Bronchial epithelial cell (primary cell): ENCODE data around the gene SLCO3A1. TPM values are rescaled to one million over a fixed set of nuclear protein-coding genes. Genes with fewer than 3 reads are reported as not detected.

ENCODE experiments used
- DNase-seq: peaks from one replicate; pipeline ENCODE4 v3.0.0-alpha.2; 2010; ENCODE audit warnings: low read depth
- FAIRE-seq: peaks from 2 replicates; lab custom pipeline; 2011; peaks lifted over from hg19 to GRCh38; lab: Jason Lieb, UNC
- H3K27me3 ChIP-seq: 2 replicates; pipeline ENCODE4 v1.5.1; 2011; ENCODE audit warnings: low read length; ENCODE audit not compliant: control insufficient read depth, insufficient read depth
- H3K36me3 ChIP-seq: 2 replicates; pipeline ENCODE4 v1.5.1; 2011; ENCODE audit warnings: low read length; ENCODE audit not compliant: control insufficient read depth, insufficient read depth
- H3K4me3 ChIP-seq: 2 replicates; pipeline ENCODE4 v1.5.1; 2011; ENCODE audit warnings: mild to moderate bottlenecking, low read depth, low read length, control low read depth
- total RNA-seq: library from RNA; depleted of rRNA; stranded (reverse); fragments of >200 nt; gene quantifications from 2 replicates; pipeline ENCODE4 v1.2.1, GENCODE V29; 2014
- TF ChIP-seq, protein P1 (sequence below): IDR thresholded peaks from 2 replicates; pipeline ENCODE4 v1.5.1; 2011; ENCODE audit warnings: mild to moderate bottlenecking, moderate library complexity, low read length, control low read depth, inconsistent platforms; ENCODE audit not compliant: insufficient read depth, severe bottlenecking

The SLCO3A1 gene
- total RNA-seq, 1 donor from 2014 or later = 4.5 TPM

DNA sequence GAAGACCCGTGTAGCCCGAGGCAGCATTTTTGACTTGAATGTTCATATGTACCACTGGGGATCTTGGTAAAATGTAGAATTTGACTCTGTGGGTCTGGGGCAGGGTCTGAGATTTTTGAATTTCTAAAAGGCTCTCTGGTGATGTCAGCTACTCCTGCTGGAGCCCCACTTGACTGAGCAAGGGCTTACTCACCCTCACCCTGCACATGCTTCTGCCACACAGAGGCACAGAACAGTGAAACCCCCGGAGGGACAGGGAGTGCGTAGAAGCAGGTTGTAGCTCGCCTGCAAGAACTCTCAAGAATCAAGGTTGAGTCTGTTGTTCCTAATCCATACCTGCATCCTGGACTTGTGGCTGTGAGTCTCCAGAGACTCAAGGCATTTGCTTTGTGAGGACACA lies 41.1 kb downstream of the SLCO3A1 start:
- FAIRE-seq = peak; percentile 97
- TF ChIP-seq, protein P1, sequence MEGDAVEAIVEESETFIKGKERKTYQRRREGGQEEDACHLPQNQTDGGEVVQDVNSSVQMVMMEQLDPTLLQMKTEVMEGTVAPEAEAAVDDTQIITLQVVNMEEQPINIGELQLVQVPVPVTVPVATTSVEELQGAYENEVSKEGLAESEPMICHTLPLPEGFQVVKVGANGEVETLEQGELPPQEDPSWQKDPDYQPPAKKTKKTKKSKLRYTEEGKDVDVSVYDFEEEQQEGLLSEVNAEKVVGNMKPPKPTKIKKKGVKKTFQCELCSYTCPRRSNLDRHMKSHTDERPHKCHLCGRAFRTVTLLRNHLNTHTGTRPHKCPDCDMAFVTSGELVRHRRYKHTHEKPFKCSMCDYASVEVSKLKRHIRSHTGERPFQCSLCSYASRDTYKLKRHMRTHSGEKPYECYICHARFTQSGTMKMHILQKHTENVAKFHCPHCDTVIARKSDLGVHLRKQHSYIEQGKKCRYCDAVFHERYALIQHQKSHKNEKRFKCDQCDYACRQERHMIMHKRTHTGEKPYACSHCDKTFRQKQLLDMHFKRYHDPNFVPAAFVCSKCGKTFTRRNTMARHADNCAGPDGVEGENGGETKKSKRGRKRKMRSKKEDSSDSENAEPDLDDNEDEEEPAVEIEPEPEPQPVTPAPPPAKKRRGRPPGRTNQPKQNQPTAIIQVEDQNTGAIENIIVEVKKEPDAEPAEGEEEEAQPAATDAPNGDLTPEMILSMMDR = no peak
- Histone ChIP-seq H3K27me3 (no peaks in the 10 kb centered on the region), H3K4me3 (no peak overlapping the region), H3K36me3 (no peaks in the 10 kb centered on the region)
- peak; percentile 98 for DNase-seq

DNA sequence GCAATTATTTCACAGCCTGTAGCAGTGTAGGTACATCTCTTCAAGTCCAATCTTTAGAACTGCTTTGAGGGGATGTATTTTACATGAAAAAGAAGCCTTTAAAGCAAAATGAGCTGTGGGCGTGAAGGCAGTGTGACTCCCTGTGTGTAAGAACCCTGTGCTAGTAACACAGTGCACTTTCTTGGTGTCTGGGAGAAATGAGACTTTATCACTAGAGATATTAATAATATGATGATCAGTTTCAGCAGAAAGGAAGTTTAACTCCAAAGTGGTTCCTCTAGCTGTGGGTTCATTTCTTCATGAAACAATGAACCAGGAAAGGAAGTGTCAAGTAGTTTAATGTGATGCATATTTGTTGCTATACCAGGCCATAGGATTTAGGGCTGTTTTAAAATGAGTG lies 41.5 kb downstream of the SLCO3A1 start:
- no peak for DNase-seq
- no peak for FAIRE-seq
- Histone ChIP-seq H3K27me3 (no peaks in the 10 kb centered on the region), H3K4me3 (no peak overlapping the region), H3K36me3 (no peaks in the 10 kb centered on the region)
- TF ChIP-seq, protein P1 = no peak

- Histone ChIP-seq H3K4me3 (no peak overlapping the region), H3K36me3 (no peaks in the 10 kb centered on the region), H3K27me3 (no peaks in the 10 kb centered on the region)
- TF ChIP-seq, protein P1 = no peak
- no peak for FAIRE-seq
- peak; percentile 89 for DNase-seq
These were observed 43.0 kb downstream of the SLCO3A1 start for GRCh38 chr15:91896341-91897055.

- no peak overlapping the region for H3K4me3 ChIP-seq
- H3K27me3 ChIP-seq = no peaks in the 10 kb centered on the region
- FAIRE-seq (no peak), DNase-seq (no peak)
- TF ChIP-seq, protein P1 = no peak
- no peaks in the 10 kb centered on the region for H3K36me3 ChIP-seq
These were observed 44.3 kb downstream of the SLCO3A1 start for GRCh38 chr15:91897585-91898372.

DNA sequence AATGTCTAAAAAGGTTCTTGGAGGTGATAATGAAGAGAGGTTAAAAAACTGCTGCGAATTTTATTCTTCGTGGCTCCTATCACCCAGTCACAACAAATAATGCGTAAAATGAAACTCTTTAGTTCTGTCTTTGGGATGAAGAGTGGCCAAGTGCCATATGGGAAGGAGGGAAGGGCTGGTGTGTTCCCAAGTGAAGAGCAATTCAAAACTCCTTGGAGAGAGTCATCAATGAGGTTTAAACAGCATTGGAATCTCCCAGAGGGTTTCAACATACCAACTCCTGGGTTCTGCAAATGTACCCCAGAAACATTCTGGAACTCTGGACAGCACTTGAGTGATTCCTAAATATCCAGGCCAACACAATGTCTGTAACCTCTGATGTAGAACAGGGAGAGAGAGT lies 45.3 kb downstream of the SLCO3A1 start:
- H3K27me3 ChIP-seq = no peaks in the 10 kb centered on the region
- no peak for DNase-seq
- no peak for FAIRE-seq

More for the DNA sequence above, 45.3 kb downstream of the SLCO3A1 start:
- no peak overlapping the region for H3K4me3 ChIP-seq
- no peaks in the 10 kb centered on the region for H3K36me3 ChIP-seq
- TF ChIP-seq, protein P1 = no peak
